PFSK-1 (cell line): ENCODE data around the gene DLG4.

ENCODE experiments used
- FOXP2 ChIP-seq: optimal IDR thresholded peaks from 2 replicates; pipeline ENCODE3; 2011; ENCODE audit warnings: borderline replicate concordance, control low read depth, inconsistent platforms; ENCODE audit not compliant: insufficient read depth; ENCODE audit errors: extremely low read length, extremely low read depth
- POLR2AphosphoS5 ChIP-seq: IDR thresholded peaks from 2 replicates; pipeline ENCODE4 v1.6.1; 2012; ENCODE audit warnings: low read depth, mild to moderate bottlenecking, control low read depth, low read length, moderate library complexity
- SIN3A ChIP-seq: IDR thresholded peaks from 2 replicates; pipeline ENCODE4 v1.6.1; 2012; ENCODE audit warnings: mild to moderate bottlenecking, low read length, moderate library complexity, borderline replicate concordance; ENCODE audit not compliant: insufficient read depth
- TAF1 ChIP-seq: IDR thresholded peaks from 2 replicates; pipeline ENCODE4 v1.6.1; 2012; ENCODE audit warnings: low read length, control low read depth, borderline replicate concordance; ENCODE audit not compliant: insufficient read depth
- TF ChIP-seq, protein P1 (sequence below), 2 experiments: IDR thresholded peaks; 2 replicates each; pipeline versions ENCODE4 v1.6.1 to v1.8.0; 2011 to 2012; ENCODE audit warnings: low read depth in 2 of 2, low read length in 2 of 2, control low read depth in 1 of 2, inconsistent platforms in 1 of 2, mild to moderate bottlenecking in 1 of 2, moderate library complexity in 1 of 2; ENCODE audit not compliant: insufficient read depth in 1 of 2

DLG4 gene

DNA sequence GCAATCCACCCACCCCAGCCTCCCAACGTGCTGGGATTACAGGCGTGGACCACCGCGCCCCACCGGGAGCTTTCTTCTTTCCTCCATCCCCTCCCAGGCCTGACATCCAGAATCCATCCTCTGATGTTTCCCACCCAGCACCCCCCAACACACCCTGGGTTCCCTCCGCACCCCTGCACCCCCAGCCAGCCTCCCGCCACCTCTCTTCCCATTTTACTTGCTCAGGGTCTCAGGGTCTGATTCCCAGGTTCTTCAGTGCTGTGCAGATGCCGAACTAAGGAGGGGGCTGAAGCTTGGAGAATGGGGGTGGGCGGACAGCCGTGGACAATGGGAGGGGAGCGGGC, 40.7 kb downstream of the DLG4 start:
- TF ChIP-seq TAF1 (no peak), SIN3A (no peak), FOXP2 (no peak), POLR2AphosphoS5 (no peak)
- TF ChIP-seq, protein P1, sequence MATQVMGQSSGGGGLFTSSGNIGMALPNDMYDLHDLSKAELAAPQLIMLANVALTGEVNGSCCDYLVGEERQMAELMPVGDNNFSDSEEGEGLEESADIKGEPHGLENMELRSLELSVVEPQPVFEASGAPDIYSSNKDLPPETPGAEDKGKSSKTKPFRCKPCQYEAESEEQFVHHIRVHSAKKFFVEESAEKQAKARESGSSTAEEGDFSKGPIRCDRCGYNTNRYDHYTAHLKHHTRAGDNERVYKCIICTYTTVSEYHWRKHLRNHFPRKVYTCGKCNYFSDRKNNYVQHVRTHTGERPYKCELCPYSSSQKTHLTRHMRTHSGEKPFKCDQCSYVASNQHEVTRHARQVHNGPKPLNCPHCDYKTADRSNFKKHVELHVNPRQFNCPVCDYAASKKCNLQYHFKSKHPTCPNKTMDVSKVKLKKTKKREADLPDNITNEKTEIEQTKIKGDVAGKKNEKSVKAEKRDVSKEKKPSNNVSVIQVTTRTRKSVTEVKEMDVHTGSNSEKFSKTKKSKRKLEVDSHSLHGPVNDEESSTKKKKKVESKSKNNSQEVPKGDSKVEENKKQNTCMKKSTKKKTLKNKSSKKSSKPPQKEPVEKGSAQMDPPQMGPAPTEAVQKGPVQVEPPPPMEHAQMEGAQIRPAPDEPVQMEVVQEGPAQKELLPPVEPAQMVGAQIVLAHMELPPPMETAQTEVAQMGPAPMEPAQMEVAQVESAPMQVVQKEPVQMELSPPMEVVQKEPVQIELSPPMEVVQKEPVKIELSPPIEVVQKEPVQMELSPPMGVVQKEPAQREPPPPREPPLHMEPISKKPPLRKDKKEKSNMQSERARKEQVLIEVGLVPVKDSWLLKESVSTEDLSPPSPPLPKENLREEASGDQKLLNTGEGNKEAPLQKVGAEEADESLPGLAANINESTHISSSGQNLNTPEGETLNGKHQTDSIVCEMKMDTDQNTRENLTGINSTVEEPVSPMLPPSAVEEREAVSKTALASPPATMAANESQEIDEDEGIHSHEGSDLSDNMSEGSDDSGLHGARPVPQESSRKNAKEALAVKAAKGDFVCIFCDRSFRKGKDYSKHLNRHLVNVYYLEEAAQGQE (IDR thresholded peaks at IDR 0.05; ENCODE audit: insufficient read depth in 1 of 2, low read depth in 2 of 2, low read length in 2 of 2), result no peak

DNA sequence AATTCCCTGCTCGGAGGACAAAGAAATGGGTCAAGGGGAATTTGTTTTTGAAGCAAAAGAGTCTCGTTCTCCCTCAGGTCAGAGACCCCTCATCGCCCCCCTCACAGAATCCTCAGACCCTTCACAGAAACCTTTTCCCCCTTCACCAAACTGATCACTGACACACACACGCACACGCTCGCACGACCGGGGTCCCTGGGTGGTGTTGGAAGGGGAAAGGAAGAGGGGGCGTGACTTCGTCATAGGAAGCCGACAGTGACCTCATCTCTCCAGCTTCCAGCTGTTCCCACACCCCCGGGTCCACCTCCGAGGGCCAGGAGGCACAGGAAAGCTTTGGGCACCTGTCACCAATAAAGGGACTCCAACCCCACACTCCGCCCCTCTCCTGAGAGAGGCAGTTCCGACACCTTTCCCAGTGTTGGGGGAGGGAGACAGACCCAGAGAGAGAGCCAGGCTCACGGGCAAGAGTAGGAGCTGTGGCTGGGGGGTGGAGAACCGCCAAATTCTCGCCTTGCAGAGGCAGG, 41.6 kb downstream of the DLG4 start:
- TF ChIP-seq TAF1 (no peak), SIN3A (no peak)

DNA sequence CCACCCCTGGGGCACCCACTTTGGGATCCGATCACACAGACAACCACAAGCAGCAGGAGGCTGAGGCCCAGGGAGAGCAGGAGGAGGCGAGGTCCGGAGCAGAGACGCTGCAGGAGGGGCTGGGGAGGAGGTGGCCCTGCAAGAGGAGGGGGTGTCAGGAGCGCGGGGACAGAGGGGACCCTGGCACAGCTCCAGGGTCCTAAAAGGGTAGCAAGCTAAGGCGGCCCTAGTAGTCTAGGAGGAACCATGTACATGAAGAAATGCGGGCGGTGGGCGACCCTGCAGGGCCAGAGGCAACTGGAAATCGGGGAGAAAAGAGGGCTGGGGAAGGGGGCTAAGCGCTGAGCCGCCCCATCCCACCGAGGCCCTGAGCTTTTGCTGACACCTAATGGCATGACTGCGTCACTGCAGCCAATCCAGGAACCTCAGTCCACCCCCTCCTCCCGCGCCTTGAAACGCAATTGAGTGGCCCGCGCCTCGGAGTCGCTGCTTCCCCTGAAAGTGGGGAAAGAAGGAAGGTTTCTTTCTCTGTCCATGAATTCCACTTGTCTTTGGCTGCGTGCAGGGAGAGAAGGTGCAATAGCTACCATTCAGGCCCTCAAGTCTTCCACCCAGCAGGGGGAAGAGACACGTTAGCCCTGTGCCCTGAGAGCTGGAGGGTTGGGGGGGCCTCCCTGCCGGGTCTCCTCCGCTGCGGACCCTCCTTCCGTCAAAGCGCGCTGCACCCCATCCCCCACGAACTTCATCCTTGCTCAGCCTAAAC, 42.3 kb downstream of the DLG4 start:
- TF ChIP-seq FOXP2 (no peak), SIN3A (no peak), POLR2AphosphoS5 (no peak), TAF1 (no peak)
- TF ChIP-seq, protein P1 (IDR thresholded peaks at IDR 0.05; ENCODE audit: insufficient read depth in 1 of 2, low read depth in 2 of 2, low read length in 2 of 2), result no peak

DNA sequence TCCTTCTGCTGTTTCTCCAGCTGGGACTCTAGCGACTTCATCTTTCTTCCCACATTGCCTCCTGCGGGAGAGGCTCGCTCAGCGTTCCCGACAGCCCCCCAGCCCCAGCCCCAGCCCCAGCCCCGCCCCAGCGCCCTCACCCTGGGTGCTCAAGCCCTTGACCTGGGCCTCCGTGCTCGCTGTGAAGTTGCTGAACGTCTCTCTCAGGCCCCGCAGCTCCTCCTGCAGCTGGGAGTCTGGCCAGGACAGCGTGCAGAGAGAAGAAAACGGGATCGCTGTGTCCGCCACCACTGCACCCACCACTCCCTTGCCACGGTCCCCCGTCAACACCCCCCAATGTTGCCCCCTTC, 42.8 kb downstream of the DLG4 start:
- no peak for TF ChIP-seq FOXP2
- TF ChIP-seq TAF1, result no peak
- TF ChIP-seq POLR2AphosphoS5, result no peak
- TF ChIP-seq, protein P1 (IDR thresholded peaks at IDR 0.05; ENCODE audit: insufficient read depth in 1 of 2, low read depth in 2 of 2, low read length in 2 of 2), result no peak
- TF ChIP-seq SIN3A, result no peak

DNA sequence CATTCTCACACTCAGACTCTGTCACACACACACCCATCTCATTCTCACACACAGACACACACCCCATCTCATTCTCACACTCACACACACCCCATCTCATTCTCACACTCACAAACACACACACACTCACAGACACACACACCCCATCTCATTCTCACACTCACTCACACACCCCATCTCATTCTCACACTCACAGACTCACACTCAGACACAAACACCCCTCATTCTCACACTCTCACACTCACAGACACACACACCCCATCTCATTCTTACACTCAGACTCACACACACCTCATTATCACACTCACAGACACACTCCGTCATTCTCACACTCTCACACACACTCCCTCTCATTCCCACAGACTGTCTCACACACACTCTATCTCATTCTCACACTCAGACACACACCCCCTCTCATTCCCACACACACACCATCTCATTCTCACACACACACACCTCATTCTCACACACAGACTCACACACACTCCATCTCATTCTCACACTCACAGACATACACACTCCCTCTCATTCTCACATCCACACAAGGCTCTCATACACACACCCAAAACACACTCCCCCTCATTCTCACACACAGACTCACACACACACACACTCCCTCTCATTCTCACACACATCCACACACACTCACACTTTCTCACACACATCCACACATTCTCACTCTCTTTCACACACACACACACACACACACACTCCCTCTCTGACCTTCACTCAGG, 43.4 kb downstream of the DLG4 start:
- TF ChIP-seq FOXP2 (no peak), POLR2AphosphoS5 (no peak), TAF1 (no peak), SIN3A (no peak)
- TF ChIP-seq, protein P1 (IDR thresholded peaks at IDR 0.05; ENCODE audit: insufficient read depth in 1 of 2, low read depth in 2 of 2, low read length in 2 of 2), result no peak
